GM19043 (cell line): ENCODE data around the gene PCSK6.

Experiments
- ATAC-seq: cut with Tn5 transposase; IDR thresholded peaks from one replicate; pipeline ENCODE4 v1.9.1; 2021; ENCODE audit warnings: low read depth; ENCODE audit not compliant: unreplicated experiment

Gene PCSK6

DNA sequence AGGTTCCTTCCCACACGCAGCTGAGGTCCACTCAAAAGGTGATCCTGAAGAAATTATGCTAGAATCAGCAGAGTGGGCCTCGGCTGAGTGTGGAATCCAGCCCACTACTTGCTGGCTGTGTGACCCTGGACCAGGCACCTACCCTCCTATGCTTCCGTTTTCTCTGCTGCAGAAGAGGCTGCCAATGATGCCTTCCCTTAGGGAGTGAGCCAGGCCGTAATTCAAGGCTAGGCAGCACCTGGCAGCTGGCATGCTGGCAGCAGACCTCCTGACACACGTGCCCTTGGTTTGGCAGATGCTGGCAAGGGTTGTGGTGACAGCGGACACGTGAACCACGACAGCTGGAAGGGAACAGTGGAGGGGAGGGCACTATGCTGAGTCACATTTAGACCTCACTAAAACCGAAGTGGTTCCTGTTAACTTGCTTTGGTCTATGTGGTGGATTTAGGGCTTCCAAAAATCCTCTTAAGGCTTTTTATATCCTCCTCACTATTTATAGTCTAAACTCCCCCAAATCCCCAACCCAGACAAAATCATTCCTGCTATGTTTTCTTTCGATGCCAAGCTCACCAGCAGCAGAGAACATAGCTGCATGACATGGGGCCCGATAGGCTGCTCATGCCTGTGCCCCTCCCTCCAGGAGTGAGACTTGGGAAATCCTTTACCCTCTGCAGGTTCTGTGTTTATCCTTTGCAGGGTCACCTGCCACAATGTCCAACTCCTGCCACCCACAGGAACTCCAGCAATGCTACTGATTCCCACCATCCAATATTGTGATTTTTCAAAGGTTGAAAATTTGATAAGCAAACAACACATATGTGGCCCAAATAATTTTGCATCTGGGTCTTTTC, 10.6 kb upstream of the PCSK6 start:
- no peak for ATAC-seq

DNA sequence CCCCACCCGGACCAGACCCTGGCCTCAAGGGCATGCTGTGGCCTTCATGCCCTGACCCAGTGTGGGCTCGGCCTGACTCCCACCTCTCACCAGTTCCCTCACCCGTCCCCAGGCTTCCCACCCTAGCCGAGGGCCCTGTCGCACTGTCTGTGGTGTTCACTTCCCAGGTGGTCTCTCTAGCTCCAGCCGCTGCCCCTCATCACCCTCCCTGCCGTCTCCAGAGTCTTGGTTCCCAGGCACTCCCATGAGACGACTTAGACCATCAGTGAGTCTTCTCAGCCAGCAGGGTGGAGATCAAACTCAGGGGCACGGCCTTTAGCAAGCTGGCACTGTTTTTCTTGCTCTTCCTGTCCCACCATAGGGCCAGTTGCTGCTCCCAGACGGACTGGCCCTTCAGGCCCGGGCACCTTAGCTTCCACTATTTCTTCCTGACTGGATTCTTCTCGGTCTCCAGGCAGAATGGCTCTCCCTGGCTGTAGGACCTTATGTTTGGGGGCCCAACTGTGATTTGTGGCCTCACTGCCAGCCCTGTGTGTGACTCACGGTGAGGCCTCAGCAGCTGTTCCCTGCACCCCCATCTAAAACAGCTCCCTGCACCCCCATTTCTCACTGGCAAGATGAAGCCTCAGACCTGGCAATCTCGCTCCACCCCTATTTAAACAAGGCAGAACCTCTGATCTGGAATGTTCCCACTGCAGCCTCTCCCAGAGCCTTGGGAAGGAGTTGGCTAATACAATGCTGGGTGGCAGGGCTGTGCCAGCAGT, 9.4 kb upstream of the PCSK6 start:
- no peak for ATAC-seq

DNA sequence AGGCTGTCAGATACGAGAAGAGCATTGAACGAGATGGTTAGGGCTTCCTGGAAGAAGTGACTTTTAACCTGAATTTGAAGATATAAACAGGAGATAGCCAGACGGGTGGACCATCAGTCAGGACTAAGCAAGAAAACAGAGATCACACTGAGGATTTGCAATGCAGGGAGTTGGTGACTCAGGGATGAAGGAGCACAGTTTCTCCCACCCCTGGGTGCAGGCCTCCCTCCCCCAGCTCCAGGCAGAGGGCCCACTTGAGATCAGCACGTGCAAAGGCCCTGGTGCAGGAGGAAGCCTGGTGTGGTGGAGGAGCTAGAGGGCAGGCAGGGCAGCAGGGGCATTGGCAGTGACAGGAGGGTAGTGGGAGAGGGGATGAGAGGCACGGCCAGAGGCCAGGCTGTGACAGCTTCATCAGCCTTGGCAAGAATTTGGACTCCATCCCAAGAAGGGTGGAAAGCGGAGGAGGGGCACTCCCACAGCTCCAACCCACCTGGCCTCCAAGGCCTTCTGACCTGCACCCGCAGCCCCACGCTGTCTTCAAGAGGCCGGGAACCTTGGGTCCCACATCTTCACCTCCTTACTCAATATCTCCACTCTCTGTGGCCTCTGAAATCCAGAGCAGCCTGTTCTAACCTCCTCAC, 8.7 kb upstream of the PCSK6 start:
- ATAC-seq: no peak

DNA sequence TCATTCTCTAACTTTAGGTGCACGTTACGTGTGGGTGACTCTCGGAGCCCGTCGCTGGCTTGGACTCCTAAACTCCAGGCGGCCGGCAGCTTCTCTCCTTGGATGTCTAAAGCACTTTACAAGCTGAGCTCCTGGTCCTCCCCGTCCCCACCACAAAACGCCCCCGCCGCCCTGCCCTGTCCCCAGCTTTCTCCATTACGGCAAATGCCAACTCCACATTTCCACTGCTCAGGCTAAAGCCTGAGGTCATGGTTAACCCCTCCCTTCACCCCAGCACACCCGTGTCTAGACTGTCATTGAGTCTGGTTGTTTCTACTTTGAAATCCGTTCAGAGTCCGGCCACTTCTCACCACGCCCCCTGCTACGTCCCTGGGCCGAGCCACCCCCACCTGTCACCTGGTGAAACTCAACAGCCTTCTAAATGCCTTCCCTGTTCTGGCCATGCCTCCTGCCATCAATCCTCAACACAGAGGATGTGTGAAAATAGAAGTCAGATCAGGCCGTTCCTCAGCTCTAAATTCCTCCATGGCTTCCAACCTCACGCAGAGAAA, 8.1 kb upstream of the PCSK6 start:
- no peak for ATAC-seq

DNA sequence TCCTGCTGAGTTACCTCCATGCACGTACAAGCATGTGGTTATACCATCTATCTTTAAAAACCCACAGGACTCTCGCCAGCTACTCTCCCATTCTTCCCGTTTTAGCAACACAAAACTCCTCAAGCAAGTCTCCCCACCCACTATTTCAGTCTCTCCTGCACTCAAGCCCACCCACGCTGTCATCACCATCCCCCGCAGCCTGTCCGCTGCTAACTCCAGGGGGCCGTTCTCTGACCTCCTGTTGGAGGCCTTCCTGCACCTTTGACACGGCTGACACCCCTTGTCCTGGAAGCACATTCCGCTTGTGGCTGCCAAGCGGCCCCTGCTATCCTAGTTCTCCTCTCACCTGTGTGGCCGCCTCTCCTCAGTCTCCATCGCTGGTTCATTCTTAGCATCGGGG, 7.5 kb upstream of the PCSK6 start:
- no peak for ATAC-seq

DNA sequence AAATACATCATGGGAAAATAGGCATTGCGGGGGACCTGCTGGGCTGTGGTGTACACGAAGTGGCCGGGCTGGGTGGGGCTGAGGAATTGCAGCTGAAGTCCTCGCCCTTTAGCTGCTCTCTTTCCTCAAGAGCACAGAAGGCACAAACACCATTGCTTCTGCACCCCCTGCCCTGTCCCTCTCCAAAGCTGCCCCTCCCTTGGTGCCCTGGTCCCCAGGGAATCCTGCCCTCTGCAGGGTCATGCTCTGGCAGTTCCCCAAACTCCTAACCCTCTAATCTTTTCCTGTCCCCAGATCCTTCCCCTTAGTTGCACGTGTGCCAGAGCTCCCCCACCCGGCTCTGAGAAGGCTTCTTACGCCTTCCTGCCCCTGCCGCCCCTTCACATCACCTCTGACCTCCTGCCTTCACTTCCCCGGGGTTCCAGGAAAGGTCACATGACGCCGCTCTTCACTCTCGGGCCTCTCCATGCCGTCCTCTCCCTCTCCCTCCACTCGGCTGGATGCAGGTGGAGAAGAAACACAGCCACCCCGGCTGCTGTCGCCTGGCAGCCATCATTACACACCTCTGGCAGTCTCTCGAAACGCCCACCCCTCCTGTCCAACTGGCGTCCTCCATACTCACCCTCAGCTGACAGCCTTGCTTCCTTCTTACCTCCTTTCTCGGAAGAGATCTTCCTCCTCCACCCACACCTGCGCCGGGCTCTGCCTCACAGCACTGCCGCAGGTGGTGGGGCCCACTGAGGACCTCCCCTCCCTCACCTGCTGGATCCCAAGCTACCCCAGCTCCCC, 6.9 kb upstream of the PCSK6 start:
- ATAC-seq: no peak

DNA sequence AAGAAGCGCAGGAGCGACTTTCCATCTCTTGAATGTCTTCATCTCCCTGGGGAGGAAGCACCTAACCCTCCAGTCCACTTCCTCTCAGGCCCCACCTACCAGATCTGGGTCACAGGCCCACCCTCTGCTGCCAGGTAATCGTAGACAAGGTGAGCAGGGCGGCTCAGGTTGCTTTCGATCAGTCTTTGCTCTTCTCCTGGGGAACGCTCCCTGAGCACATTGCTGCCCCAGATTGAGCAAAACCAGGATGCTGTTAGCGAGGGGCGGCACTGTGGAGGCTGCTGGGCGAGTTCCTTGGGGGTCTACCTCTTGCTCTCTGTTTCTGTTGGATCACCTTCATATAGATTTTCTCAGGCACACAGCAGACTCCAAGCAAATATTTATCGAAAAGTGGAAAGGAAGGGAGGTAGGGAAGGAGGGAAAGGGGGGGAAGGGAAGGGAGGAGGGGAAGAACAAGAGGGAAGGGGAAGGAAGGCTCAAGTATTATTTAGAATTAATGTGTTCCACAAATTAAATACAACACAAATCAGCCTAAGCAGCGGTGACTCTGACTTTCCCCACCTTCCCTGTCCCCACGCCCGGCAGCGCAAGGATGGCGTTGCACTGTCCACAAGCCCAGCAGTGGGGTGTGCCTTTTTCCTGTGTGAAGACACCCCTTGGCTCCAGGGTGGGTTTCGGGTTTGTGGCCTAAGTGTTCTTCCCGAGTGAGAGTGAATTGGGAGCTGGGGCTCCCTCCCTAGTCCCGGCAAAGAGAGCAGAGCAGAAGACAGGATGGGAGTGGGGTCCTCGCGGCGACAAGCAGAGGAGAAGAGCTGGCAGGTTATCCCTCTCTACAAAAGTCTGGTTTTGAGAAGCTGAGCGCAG, 6.1 kb upstream of the PCSK6 start:
- no peak for ATAC-seq

DNA sequence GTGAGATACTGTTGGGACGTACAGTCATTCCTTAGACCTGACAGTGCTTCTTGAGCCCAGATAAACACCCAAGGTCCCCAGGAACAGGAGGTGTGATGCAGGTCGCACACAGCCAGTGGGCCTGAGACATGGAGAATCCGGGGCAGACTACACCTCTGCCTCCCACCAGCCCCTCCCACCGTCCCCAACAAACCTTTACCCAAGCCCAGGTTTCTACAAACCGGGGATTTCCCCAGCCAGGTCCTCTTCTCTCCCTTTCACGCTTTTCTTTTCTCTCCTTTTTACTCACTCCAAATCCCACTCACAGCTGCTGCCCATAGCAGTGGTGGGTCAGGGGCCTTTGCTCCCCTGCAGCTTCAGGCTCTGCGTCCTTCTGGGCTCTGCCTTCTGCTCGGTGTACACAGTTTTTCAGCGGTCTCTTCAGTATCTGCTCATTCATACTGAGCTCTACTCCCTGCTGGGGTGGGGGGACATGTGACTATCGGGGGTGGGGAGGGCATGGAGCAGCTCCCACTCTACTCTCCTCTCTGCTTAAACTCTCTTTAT, 4.8 kb upstream of the PCSK6 start:
- no peak for ATAC-seq

DNA sequence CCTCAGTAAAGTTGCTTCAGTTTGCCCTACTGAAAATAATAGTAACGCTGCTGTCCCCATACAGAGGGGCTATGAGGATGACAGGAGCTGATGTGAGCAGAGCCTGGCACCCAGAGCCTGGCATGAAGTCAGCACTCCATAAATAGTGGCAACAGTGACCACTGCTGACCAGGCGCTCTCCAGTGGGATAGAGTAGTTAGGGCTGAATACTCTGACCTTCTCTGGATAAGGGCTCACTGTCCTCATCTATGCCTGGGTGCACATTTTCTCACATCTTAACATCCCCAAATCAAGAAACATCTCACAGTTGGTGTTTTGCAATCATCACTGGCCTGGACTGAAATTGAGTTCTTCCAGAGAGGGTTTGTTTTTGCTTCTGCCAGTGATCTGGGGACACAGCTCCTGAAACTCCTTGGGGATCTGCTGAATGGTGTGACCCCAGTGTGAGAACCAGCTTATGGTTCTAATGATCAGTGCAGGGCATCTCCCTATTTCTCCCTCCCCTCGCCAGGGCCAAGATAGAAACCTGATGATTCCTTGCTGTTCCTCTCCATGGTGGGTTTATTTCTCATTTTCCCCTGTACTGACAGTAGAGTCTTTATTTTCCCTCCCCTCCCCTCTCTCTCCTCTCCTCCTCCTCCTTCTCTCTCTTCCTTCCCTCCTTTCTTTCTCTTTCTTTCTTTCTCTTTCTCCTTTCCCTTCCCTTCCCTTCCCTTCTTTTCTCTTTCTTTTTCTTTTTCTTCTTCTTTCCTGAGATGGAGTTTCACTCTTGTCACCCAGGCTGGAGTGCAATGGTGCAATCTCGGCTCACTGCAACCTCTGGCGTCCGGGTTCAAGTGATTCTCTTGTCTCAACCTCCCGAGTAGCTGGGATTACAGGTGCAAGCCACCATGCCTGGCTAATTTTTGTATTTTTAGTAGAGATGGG, 3.5 kb upstream of the PCSK6 start:
- no peak for ATAC-seq

DNA sequence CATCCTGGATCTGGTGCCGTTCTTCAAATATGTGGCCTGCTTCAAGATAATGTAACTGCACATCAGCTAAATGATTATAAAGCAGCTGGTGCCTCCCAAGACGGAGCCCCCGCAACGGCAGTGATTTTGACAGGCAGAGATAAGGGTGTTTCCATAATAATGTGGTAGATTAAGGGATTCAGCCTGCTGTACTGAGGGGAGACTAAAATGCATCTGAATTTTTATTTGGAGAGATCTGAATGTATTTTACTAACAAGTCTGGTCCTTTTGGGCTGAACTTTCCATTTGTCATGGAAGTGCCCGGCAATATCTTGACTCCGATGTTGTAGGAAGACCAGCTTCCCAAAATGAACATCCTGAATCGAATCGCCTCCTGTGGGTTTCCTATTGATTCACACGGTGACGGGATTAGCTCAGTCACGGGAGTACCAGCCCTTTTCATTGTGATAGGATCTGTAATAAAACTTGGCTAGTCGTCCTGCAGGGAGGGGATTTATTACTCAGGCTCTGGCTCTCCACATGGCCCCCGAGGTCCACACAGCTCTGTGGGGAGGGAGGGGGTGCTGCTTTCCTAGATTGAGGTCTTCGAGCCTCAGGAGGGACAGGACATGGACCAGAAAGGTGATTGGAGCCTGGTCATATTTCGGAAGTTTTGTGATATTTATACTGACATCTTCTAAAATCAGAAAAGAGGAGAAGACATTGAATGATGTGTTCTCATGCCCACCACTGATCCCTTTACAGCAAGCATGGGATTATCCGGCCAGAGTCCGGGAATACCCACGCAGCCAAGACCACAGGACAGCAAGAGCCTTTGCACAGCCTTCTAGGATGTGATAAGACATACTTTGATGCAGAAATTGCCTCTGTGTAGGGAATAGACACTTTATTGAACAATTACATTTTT, 2.5 kb upstream of the PCSK6 start:
- ATAC-seq: no peak

DNA sequence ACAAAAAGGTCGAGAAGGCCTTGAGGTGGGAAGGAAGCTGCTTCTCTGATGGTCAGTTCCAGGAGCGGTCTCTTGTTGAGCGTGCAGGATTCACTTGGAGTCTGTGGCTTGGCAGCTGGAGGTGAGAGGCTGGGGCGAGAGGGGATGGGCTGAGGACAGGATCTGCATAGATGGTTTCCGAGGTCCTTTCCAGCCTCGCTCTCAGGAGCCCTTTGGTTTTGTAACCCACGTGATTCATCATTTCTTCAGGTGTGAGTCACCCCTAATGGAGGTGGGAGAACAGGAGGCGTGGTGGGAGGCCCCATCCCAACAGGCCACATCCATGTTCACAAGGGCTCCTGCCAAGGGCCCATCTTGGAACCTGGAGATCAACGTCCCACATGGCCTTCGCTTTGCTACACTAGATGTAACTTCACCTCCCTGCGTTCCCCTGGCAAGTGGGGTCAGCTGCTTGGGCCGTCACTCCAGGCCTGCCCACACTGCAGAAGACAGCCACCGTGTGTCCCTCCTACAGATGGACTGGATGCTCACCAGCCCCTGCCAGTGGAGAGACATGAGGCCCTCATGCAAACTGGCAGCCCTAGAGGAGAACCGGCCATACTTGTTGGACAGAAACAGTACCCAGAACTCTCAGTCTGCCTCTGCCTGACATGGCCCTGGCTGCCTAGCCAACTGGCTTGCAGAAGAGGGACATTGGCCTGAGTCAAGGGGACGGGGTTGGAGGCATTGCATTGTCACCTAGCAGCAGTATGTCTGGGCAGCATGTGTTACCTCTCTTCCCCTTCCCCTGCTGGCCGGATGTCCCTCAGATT, 1.6 kb upstream of the PCSK6 start:
- no peak for ATAC-seq

DNA sequence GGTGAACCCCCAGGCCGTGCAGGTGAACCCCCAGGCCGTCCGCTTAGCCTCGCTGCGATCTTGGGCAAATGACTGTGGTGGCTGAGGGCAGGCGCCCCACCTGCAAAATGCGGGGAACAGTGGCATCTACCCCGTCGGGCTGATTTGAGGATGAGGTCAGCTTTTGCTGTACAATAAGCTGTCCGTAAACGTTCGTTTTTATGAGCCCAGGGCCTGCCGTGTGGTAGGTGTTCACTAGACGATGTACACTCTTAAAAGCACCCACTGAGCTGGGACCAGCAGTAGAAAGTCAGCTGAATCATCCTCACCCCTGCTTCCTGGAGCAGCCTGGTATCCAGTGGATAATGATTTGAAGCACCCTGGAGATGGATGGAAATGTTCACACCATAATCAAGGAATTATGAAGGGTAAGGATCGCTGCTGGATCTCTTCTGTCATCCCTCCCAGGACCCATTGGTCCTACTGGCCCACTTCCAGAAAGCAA, 943 bp upstream of the PCSK6 start:
- no peak for ATAC-seq

DNA sequence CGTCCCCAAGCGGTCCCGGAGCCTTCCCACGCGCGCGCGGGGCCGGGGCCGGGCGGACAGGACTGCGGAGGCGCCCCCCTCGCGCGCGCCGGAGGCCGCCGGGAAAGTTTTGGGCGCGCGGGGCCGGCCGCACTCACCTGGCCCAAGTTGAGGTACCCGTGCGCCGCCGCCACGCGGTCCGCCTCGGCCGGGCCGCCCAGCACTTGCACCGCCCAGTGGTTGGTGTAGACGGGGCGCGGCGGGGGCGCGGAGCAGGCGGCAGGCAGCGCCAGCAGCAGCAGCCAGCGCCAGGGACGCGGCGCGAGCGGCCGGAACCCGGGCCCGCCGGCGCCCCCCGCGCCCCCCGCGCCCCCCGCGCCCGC, 289 bp downstream of the PCSK6 start:
- no peak for ATAC-seq

DNA sequence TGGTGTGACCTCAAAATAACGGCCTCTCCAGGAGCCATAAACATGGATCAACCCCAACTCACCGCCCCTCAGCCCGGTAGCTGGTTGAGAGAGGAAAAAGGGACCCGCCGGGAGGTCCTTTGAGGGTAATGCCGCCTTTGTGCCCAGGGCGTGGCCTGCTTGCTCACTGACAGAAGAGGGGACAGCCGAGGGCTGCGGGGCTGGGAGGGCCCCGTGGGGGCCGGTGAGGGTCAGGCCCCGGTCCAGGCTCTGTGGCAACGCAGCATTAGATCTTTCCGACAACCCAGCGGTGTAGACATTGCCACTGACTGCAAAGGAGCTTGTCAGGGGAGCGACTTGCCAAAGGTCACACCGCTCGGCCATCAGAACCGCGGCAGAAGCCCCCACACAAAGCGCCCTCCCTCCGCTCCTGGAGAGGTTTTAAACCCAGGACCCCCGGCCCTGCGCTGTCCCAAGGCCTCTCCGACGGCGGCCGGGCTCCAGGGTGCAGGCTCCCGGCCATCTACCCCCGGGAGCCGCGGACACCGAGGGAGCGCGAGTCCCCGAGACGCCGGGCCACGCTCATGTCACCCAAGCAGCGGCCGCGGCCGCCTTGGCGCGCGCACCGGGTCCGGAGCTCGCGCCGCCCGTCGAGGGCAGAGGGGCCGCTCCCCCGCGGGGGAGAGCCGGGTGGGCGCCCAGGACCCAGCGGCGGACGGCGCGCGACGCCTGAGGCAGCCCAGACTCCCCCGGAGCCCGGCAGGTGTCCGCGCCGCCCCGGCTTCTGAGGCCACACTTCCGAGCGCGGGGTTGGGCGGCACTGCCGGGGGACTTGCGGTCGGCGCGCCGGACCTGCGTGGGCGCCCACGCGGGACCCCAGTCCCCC, 975 bp downstream of the PCSK6 start:
- no peak for ATAC-seq

DNA sequence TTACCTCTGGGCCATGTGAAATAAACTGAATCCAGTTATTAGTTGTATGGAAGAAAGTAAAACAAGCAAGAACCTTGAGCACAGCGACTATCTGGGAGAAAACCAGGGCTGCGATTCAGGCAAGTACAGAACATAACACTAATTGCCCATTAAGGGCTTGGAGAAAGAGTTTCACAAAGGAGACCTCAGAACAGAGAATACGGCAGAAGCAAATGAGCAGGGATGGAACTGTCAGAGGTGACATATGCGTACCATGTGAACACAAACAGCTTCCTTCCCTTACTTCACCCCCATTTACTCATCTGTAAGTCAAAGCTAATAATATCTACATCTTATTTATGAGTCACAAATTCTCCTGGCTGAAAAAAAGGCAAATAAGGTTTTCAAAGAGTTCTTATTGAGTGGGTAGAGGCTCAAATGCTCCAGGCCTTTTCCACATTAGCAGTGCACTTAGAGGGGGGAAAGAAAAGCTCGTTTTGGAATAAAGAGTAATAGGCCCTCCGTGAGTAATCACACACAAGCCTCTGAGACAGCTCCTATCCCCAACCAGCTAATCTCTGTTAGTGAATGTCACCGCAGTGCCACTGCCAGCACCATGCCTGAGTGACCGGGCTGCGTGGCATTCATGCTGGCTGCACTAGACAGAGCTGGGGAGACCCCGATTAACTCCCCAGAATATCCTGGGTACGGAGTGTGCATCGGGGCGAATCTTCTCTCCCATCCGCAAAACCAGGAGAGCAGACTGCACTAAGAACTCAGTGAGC, 2.6 kb downstream of the PCSK6 start:
- ATAC-seq: no peak
